IPS-15b (cell line): ENCODE data around the gene IL2.

ENCODE experiments used
- H3K27me3 ChIP-seq: one replicate; pipeline ENCODE4 v1.6.1; 2013; ENCODE audit warnings: low read length; ENCODE audit not compliant: control insufficient read depth, insufficient read depth
- H3K36me3 ChIP-seq: one replicate; pipeline ENCODE4 v1.6.1; 2013; ENCODE audit warnings: low read length; ENCODE audit not compliant: control insufficient read depth, insufficient read depth
- H3K4me1 ChIP-seq: one replicate; pipeline ENCODE4 v1.6.1; 2013; ENCODE audit warnings: mild to moderate bottlenecking, low read length; ENCODE audit not compliant: control insufficient read depth, insufficient read depth
- H3K4me3 ChIP-seq: one replicate; pipeline ENCODE4 v1.5.1; 2013; ENCODE audit warnings: low read depth, low read length
- H3K9ac ChIP-seq: one replicate; pipeline ENCODE4 v1.6.1; 2013; ENCODE audit warnings: low read depth, mild to moderate bottlenecking, low read length
- H3K9me3 ChIP-seq: one replicate; pipeline ENCODE4 v1.6.1; 2013; ENCODE audit warnings: mild to moderate bottlenecking, low read length; ENCODE audit not compliant: control insufficient read depth, insufficient read depth

The IL2 gene

GRCh38 chr4:122469457-122469856, 12.9 kb upstream of the IL2 start:
- Histone ChIP-seq H3K4me3 (no peak overlapping the region), H3K9me3 (no peaks in the 10 kb centered on the region), H3K27me3 (no peaks in the 10 kb centered on the region), H3K4me1 (no peaks in the 10 kb centered on the region), H3K9ac (no peak overlapping the region), H3K36me3 (no peaks in the 10 kb centered on the region)

- H3K4me1 ChIP-seq, result peaks cover 3% of the 10 kb centered on the region
- H3K9ac ChIP-seq, result no peak overlapping the region
- no peak overlapping the region for H3K4me3 ChIP-seq
- no peaks in the 10 kb centered on the region for H3K36me3 ChIP-seq
- H3K9me3 ChIP-seq, result no peaks in the 10 kb centered on the region
- H3K27me3 ChIP-seq, result no peaks in the 10 kb centered on the region
Measured at GRCh38 chr4:122458625-122459024, 2.1 kb upstream of the IL2 start.

GRCh38 chr4:122453384-122453995, 3.0 kb downstream of the IL2 start:
- H3K9me3 ChIP-seq, result no peaks in the 10 kb centered on the region
- no peak overlapping the region for H3K4me3 ChIP-seq
- no peak overlapping the region for H3K9ac ChIP-seq
- H3K4me1 ChIP-seq, result no peaks in the 10 kb centered on the region
- H3K36me3 ChIP-seq, result no peaks in the 10 kb centered on the region
- no peaks in the 10 kb centered on the region for H3K27me3 ChIP-seq

GRCh38 chr4:122450847-122451246, 5.7 kb downstream of the IL2 start:
- H3K9ac ChIP-seq, result no peak overlapping the region
- no peaks in the 10 kb centered on the region for H3K27me3 ChIP-seq
- no peaks in the 10 kb centered on the region for H3K9me3 ChIP-seq
- H3K4me3 ChIP-seq, result no peak overlapping the region
- no peaks in the 10 kb centered on the region for H3K36me3 ChIP-seq
- H3K4me1 ChIP-seq, result no peaks in the 10 kb centered on the region

- Histone ChIP-seq H3K27me3 (no peaks in the 10 kb centered on the region), H3K9me3 (no peaks in the 10 kb centered on the region), H3K4me1 (no peaks in the 10 kb centered on the region), H3K9ac (no peak overlapping the region), H3K36me3 (no peaks in the 10 kb centered on the region), H3K4me3 (no peak overlapping the region)
Measured at GRCh38 chr4:122434285-122434684, 22.2 kb downstream of the IL2 start.

- no peaks in the 10 kb centered on the region for H3K36me3 ChIP-seq
- H3K4me1 ChIP-seq, result no peaks in the 10 kb centered on the region
- no peaks in the 10 kb centered on the region for H3K27me3 ChIP-seq
- H3K9me3 ChIP-seq, result no peaks in the 10 kb centered on the region
- H3K9ac ChIP-seq, result no peak overlapping the region
- no peak overlapping the region for H3K4me3 ChIP-seq
Measured at GRCh38 chr4:122431351-122431750, 25.2 kb downstream of the IL2 start.

- no peaks in the 10 kb centered on the region for H3K27me3 ChIP-seq
- no peak overlapping the region for H3K9ac ChIP-seq
- H3K36me3 ChIP-seq, result no peaks in the 10 kb centered on the region
- H3K4me1 ChIP-seq, result no peaks in the 10 kb centered on the region
- H3K4me3 ChIP-seq, result no peak overlapping the region
- H3K9me3 ChIP-seq, result no peaks in the 10 kb centered on the region
Measured at GRCh38 chr4:122423246-122423645, 33.3 kb downstream of the IL2 start.

- Histone ChIP-seq H3K9ac (no peak overlapping the region), H3K4me3 (no peak overlapping the region), H3K4me1 (no peaks in the 10 kb centered on the region)
Measured at GRCh38 chr4:122412547-122412946, 44.0 kb downstream of the IL2 start.

GRCh38 chr4:122403861-122404260, 52.7 kb downstream of the IL2 start:
- Histone ChIP-seq H3K4me1 (no peaks in the 10 kb centered on the region), H3K27me3 (no peaks in the 10 kb centered on the region), H3K36me3 (no peaks in the 10 kb centered on the region), H3K9ac (no peak overlapping the region), H3K9me3 (no peaks in the 10 kb centered on the region), H3K4me3 (no peak overlapping the region)

More at GRCh38 chr4:122412547-122412946, 44.0 kb downstream of the IL2 start:
- H3K36me3 ChIP-seq, result no peaks in the 10 kb centered on the region
- no peaks in the 10 kb centered on the region for H3K27me3 ChIP-seq
- no peaks in the 10 kb centered on the region for H3K9me3 ChIP-seq
